HG02840 (cell line): ENCODE measurements around the gene ZFYVE28.

Experiments used
- ATAC-seq: cut with Tn5 transposase; IDR thresholded peaks from one replicate; pipeline ENCODE4 v1.9.1; 2021; ENCODE audit warnings: mild to moderate bottlenecking, moderate library complexity, moderate number of reproducible peaks; ENCODE audit not compliant: unreplicated experiment, low FRiP score

ZFYVE28 gene

DNA sequence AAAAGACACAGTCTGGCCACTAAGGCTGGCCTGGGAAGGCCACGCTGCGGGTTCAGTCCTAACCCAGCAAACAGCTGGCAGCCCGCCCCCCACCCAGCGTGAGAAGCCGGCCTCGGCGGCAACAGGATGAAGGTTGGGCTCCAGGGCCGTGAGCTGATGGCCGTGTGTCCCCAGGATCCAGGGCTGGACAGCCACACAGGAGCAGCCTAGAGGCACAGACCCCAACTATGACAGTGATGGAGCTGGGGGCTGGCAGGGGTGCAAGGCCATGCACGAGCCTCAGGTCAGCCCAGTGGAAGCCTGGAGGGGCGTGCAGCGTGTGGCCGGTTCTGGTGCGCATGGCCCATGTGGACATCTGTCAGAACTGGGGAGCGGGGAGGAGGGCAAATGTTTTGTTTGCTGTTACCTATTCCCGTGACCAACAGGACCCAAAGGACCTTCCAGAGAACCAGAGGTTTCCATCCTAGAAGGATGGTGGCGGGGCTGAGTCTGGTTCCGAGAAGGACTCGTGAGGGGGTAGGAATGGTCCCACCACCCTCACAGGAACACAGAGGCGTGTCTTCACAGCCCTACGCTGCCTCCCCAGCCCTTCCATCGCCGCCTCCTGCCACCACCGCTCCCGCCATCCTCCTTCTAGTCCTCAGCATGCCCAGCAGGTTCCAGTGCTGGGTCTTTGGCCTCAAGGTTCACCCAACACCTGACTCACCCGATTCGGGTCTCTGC, 46.5 kb downstream of the ZFYVE28 start:
- ATAC-seq, result no peak

DNA sequence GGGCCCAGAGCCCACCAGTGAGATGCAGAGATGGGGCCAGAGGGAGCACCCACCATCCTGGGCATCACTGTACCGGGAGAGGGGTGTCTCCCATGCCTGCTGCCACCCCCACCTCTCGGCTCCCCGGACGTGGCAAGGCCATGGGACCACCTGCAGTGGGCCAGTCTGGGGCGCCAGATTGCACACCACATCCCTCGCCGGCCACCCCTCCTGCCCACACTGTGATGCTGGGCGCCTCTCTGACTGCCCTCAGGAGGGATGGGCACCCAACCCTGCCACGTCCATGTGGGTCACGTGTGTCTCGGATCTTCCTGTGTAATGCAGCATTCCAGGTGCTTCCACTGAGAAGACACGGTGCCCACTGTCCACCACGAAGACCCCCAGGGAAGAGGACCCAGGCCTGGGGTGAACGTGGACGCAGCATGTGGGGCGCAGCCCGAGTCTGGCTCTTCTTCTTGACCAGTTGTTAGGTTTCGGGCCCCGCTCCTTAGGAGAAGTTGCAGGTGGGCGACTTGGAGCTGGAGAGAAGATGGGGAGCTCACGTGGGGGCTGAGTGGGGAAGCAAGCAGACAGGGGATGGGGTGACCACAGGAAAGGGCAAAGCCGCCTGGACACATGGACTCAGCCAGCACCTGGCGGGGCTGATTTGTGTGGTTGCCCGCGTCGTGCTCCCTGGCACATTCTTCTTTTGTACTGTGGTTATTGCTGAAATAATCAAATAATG, 47.7 kb downstream of the ZFYVE28 start:
- ATAC-seq, result no peak

DNA sequence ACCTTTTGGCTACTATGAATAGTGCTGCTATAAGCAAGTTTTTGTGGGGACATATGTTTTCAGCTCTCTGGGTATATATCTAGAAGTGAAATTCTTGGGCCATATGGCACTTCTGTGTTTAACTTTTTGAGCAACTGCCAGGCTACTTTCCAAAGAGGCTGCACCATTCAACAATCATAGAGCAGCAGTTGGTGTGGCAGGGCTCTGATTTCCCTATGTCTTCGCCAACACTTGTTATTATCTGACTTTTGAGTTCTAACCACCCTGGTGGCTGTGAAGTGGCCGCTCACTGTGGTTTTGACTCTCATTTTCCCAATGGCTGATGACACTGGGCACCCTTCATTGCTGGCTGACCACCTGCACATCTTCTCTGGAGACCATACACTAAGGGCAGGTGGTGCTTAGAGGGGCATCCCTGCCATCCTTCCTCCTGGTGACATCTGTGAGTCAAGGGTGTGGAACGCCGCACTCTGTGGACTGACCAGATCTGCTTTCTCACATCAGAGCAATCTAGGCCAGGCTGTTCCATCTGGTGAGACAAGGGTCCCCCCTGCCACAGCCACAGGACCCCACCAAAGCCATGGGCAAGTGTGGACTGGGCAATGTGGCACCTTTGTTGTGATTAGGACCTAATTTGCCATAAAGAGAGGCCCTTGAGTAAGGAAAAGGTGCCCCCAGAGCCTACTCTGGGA, 49.6 kb downstream of the ZFYVE28 start:
- no peak for ATAC-seq

DNA sequence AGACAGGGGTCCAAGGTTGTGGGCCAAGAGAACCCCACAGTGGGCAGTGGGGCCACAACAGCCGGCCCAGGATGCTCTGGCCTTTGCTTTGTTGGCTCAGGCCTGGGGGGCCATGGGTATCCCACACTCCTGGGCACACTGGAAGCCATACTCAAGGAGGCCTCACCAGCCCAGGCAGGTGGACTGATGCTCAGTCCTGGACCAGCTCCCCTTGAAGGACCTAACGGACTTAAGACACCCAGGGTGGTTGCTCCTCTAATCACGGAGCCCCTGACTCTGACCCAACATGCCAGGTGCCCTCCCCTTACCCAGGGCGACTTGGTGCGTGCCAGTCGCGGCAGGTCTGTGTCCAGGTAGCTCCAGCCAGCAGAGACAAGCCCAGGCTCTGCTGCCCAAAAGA, 50.8 kb downstream of the ZFYVE28 start:
- ATAC-seq, result no peak

DNA sequence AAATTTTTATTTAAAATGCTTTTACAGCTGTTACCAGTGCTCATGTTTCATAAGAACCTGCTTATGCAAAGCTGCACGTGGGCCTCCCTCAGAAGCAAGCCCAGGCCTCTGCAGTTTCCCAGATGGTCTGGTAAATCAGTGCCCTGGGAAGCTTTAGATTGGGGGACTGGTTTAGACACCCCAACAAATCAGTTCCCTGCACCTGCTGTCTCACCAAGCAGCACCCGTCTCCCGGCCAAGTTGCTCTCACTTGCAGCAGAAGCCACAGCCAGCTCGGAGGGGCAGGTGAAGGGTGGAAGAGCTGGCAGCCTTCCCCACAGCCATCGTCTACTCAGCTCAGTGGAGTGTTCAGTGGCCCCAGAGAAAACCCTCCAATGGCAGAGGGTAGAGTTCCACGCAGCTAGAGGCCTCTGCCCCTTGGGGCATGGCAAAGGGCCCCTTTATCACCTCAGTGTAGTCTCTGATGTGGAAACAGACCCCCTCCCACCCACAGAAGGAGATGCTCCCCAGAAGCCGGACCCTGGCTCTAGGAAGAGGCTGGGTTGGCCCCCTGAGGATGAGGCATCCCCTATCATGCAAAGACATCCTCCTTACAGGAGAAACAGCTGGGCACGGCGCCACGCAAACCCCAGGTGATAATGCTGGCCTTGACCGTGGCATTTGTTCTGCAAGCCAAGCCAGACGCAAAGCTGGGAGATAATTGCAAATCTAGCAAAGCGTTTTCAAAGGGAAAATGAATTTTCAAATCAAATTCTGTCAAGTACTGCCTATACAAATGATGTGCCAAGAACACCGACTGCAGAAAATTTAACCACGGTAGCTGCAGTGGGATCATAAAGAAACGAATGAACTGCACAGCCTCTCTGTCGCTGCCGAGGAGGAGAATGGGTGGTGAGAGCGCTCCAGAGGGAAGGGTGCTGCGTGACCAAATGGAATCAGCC, 51.9 kb downstream of the ZFYVE28 start:
- ATAC-seq, result no peak

DNA sequence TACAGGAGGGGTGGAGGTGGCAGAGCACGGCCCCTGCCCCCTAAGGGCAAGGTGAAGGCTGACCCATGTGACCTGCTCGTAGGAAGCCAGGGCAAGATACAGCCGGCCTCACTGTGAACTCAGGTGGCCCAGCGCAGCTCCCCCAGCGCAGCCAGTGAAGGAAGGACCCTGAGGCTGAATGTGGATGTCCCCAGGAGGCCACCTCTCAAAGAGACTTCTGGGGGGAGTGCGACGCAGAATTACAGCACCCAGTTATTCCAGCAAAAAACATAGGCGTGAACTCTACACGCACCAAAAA, 52.6 kb downstream of the ZFYVE28 start:
- ATAC-seq, result no peak

DNA sequence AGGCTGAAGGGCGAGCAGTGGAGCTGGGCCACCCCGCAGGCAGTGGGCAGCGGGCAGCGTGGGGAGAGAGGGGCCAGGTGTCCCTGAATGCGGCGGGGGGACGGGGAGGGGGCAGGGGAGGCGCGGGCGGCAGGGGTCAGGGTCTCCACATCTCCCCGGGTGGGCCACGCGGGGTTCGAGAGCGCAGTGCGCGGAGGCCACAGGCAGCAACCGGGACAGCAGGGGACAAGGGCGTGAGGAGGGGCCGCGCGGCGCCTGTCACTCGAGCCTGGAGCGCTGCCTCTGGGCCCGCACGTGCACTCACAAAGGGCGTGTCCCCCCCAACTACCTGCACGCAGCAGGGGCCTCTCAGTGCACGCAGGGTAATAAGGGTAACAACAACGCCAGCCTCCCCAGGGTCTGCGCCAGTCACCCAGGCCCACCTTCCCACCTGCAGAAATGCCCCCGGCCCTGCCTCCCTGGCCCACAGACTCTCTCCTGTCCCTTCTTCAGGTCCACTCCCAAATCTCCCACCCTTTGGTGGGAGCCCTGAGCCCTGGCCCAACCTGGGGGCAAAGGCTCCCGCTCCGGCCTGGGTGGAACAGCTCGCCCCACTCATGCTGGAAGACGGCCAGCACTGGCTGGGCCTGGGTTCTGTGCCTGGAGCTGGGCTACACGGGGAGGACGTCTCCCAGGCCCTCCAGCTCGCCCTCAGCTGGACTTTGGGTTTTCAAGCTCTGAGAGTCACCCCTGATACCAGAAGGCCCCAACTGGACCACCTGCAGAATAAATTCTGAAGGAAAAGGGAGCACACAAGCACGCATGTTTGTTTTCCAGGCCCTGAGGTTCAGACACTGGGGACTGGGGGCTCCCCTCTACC, 53.2 kb downstream of the ZFYVE28 start:
- ATAC-seq, result no peak

DNA sequence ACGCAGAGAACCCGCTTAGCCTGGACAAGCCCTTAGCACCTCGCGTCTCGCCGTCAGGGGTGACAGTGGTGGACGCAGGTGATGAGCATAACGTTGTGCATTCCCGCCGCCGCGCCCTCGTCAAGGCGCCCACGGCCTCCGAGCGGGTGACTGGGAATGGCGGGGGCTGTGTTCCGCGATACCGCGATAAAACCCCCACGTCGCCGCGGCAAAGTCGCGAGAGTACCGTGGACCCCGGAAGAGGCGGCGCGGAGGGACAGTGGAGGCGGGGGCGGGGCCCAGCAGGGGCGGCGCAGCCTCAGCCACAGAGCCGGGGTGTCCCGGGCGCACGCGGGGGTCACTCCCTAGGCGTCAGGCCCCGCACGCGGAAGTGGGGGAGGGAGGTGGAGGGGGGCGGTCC, 53.8 kb downstream of the ZFYVE28 start:
- no peak for ATAC-seq

DNA sequence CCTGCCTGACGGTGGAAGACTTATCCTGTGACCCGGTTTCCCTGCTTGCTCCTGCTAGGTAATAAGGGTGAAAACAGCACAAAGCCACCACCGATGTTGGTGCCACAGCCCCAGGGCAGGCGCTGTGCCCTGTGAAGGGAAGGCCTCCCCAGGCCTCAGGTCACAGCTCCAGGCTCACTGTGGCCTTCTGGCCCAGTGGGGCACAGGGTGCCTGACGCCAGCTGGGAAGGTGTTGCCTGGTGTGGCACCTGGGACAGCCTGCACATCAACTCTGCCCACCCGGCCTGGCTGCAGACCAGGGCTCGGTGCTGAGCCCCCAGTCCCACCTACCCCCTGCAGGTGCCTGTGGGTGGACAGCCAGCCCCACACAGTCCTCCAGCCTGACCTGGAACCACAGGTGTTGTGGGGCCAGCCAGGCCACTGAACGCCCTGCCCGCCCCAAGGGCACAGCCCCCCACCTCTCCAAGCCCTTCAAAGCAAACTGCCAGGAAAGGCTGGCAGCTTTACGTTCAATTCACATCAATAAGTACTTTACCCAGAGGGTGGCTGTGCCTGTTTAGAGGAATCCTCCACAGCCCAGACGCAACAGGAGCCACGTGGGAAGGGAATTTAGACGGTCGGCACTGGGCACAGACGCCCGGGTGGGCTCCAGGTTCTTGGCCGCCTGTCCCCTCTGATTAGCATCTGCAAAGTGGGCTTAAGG, 54.3 kb downstream of the ZFYVE28 start:
- ATAC-seq, result no peak

DNA sequence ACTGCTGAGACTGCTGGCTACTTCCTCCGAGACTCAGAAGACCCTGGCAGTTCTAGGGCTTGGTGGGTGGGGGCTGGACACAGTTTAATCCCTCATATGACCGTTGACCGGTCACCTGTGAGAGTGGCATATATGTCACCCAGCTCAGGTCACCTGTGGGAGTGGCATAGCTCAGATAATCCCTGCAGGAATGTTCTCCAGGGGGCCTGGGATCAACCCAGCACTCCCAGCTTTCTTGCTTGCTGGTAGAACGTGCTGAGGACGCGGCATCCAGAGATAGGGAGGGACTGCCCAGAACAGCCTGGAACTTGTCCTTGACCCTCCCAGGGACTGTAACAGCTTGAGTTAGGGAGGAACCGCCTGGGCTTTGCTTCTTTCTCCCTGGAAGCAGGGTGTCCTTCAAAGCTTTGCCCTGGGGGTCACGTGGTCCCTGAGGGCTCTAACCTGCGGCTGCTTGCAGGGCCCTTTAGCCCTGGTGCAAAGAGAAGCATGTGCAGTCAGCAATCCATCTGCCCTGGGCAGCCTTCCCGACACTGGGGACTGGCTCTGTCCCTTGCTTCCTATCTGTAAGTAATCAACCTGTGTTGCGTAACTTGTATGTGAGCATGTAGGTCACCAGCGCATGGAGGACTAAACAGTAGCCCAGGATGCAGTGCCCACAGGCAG, 55.3 kb downstream of the ZFYVE28 start:
- no peak for ATAC-seq

DNA sequence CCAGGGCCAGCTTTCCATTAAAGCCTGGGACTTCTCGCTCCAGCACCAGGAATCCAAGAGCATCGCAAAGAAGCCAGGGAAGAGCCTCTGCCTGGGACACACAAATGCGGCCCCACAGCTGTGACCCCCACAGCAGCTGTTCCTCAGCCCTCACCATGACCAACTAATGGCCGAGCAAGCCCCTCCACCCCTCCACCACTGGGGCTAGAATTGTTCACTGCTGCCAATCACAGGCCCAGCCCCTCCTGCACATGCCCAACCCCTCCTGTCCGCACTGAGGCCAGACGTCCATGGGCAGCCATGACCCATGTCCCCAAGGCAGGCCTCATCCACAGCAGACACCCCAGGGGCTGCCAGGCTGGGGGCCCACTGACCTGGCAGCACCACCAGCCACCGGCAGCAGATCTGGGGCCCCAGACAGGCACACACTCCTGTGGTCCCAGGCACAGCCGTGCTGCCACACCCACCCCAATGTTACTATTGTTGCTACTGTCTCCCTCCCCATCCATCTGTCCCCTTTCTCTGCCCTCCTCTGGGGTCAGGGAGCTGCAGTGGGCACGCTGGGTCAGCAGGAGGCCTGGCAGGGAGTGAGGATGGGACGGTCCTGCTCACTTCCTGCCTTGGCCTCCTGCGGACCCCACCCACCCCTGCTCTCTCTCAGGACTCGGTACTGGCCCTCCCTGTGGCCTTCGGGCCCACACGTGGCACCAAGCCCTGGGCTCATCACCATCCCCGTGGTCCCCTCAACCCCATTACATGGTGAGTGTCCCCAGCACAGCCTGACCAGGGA, 56.0 kb downstream of the ZFYVE28 start:
- no peak for ATAC-seq

DNA sequence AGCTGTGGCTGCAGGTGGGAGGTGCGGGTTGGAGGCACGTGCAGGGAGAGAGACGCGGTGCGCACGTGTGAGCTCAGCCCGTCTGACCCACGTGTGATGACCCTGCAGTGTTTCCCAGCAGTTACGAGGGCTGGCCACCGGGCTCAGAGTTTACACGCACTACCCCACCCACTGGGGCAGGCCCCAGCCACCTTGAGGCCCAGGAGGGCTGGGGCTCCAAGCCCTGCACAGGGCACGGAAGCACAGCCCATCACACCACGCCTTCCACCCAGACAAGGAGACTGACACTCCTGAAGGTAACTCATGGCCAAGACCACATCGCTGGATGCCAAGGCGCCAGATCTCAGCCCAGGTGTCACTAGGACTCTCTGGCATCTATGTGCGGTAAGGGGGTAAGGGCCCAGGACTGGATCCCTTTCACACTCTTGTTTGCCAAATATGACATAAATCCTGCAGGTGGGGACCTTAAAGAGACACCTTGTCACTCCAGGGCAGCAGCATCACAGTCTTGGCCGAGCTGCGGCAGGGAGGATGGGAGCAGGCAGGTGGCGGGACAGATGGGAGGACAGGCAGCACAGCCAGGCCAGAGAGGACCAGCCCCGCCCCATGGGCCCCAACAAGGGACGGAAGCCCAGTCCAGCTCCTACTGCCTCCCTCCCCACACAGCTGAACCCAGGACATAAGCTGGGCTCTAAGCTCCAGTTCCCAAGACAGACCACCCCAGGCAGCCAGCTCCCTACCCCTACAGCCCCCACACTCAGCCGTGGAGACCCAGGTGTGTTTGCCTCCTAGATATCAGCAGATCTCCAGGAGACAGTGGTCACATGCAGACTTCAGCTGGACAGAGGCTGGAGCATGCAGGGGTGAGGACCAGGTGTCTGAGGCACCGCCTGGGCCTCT, 56.8 kb downstream of the ZFYVE28 start:
- ATAC-seq, result no peak

DNA sequence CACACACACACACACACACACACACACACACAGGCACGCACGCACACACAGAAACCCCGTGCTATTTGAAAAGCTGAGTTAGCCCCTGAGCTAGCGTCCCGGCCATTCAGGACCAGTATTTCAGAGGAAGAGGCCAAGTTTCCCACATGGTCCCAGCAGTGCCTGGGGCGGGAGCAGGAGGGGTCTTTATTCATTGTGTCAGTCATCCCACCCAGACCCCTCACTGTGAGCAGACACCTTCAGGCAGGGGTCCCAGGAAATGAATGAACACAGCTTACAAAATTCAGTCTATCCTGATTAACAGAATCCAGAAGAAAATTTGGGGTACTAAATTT, 58.1 kb downstream of the ZFYVE28 start:
- ATAC-seq, result no peak

DNA sequence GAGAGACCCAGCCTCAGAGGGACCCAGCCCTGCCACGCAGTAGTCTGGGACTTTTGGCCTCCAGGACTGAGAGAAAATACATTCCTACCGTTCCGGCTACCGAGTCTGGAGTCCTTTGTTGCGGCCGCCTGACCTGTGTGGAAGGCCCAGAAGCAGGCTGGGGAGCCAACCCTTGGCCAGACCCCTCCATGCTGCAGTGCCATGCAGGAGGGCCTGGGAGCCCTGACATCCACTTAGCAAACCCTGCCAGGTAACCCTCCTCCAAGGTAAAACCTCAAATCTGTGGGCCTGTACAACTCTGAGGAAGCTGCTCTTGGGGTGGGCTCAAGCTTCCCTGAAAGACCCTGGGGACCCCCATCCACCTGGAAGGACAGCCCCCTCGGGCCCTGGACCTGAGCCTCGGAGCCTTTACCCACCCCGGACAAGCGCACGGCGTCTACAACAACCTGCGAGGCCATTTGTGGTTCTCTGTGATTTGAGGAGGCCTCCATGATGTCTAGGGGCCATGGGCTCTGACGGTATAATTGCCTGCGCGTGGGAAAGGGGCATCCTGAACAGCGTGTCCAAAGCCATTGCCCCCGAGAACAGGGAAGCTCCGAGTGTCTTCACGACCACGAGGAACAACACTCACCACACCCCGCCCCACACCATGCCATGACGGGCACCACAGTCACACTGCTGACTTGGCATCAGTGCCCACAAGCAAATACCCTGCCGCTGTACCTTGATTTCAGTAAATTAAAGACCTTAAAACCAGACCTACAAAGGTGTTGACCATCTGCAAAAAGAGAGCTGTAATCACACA, 58.7 kb downstream of the ZFYVE28 start:
- ATAC-seq, result no peak

DNA sequence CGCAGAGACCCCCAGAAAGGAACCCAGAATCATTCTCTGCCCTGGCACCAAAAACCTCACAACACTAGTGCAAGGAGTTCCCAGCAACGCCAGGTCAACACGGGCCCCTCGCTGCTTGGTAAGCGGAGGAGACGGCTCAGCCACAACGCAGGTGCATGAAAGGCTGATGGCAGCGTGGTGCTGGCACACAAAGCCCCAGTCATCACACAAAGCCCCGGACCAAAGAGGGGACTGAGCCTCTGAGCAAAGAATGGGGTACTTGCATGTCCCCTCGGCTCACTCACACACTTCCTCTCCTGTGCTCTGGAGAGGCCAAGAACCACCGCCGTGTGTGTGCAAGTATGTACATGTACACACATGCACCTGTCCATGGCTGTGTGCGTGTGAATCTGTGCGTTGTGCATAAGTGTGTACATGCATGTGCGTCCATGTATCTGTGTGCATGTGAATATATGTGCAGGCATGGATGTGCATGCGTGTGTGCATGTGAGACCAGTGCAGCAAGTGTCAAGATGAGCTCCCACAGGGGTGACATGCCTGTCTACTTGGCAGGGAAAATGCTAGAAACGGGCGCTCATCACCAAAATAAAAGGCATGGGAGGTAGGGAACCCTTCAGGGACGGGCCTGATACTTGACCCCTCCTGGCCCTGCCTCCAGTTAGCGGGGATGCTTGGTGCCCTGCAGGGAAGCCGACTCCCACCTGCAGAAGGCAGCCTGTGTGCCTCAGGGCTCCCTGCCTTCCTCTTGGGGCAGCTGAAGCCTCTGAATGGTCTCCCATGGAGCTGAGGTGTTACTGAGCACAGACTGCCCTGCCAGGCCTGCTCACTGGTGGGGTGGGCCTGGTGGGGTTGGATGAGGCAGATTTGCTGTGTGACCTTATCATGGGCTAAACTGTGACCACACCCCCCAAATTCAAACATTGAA, 60.4 kb downstream of the ZFYVE28 start:
- no peak for ATAC-seq
